Kidney epithelial cell (primary cell): Measurements from ENCODE around the gene PPP1R12B. TPM values are rescaled to one million over a fixed set of nuclear protein-coding genes. Genes with fewer than 3 reads are reported as not detected.

Source experiments
- DNase-seq: peaks from one replicate; pipeline ENCODE4 v3.0.0-alpha.2; 2010; ENCODE audit warnings: low read depth
- H3K27me3 ChIP-seq: 2 replicates; pipeline ENCODE4 v1.6.0; 2011; ENCODE audit warnings: low read length; ENCODE audit not compliant: control insufficient read depth, insufficient read depth
- H3K36me3 ChIP-seq: 2 replicates; pipeline ENCODE4 v1.5.1; 2011; ENCODE audit warnings: low read length; ENCODE audit not compliant: control insufficient read depth, insufficient read depth
- H3K4me3 ChIP-seq: 2 replicates; pipeline ENCODE4 v1.5.1; 2011; ENCODE audit warnings: low read depth, mild to moderate bottlenecking, control low read depth, low read length
- total RNA-seq: library from RNA; depleted of rRNA; stranded (reverse); fragments of >200 nt; gene quantifications from 2 replicates; pipeline ENCODE4 v1.2.3, GENCODE V29; 2015
- TF ChIP-seq, protein P1 (sequence below): IDR thresholded peaks from 2 replicates; pipeline ENCODE4 v1.5.1; 2011; ENCODE audit warnings: mild to moderate bottlenecking, moderate library complexity, low read length, control low read depth, inconsistent platforms; ENCODE audit not compliant: insufficient read depth, poor library complexity, severe bottlenecking

PPP1R12B gene, protein sequence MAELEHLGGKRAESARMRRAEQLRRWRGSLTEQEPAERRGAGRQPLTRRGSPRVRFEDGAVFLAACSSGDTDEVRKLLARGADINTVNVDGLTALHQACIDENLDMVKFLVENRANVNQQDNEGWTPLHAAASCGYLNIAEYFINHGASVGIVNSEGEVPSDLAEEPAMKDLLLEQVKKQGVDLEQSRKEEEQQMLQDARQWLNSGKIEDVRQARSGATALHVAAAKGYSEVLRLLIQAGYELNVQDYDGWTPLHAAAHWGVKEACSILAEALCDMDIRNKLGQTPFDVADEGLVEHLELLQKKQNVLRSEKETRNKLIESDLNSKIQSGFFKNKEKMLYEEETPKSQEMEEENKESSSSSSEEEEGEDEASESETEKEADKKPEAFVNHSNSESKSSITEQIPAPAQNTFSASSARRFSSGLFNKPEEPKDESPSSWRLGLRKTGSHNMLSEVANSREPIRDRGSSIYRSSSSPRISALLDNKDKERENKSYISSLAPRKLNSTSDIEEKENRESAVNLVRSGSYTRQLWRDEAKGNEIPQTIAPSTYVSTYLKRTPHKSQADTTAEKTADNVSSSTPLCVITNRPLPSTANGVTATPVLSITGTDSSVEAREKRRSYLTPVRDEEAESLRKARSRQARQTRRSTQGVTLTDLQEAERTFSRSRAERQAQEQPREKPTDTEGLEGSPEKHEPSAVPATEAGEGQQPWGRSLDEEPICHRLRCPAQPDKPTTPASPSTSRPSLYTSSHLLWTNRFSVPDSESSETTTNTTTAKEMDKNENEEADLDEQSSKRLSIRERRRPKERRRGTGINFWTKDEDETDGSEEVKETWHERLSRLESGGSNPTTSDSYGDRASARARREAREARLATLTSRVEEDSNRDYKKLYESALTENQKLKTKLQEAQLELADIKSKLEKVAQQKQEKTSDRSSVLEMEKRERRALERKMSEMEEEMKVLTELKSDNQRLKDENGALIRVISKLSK
- total RNA-seq: 6.6 and 6.8 TPM in 2 replicates

DNA sequence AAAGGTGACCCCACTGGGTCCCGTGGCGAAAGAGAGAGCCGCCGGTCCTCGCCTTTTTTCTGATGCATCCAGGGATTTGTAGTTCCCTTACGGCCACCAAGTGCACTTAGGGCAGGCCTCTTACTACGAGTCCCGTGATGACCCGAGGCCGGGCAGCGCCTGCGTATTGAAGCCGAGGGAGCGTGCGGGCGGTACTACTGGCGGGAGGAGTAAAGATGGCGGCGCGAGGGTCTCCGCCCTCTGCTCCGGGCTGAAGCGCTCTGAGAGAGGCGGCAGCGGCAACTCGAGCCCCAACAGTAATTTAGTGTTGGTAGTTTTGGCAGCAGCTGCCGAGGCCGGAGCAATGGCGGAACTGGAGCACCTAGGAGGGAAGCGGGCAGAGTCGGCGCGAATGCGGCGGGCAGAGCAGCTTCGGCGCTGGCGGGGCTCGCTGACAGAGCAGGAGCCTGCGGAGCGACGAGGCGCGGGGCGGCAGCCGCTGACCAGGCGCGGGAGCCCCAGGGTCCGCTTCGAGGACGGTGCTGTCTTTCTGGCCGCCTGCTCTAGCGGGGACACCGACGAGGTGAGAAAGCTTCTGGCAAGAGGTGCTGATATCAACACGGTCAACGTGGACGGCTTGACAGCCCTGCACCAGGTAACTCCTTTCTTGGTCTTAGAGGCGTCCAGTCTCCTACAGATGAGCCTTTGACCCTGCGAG, at the start of gene PPP1R12B:
TSS of gene PPP1R12B (plus strand) at position 191 of the 697 bp plus-strand sequence. CDS start at position 344, 153 bp downstream.
- peak; percentile 98 for DNase-seq
- TF ChIP-seq, protein P1, sequence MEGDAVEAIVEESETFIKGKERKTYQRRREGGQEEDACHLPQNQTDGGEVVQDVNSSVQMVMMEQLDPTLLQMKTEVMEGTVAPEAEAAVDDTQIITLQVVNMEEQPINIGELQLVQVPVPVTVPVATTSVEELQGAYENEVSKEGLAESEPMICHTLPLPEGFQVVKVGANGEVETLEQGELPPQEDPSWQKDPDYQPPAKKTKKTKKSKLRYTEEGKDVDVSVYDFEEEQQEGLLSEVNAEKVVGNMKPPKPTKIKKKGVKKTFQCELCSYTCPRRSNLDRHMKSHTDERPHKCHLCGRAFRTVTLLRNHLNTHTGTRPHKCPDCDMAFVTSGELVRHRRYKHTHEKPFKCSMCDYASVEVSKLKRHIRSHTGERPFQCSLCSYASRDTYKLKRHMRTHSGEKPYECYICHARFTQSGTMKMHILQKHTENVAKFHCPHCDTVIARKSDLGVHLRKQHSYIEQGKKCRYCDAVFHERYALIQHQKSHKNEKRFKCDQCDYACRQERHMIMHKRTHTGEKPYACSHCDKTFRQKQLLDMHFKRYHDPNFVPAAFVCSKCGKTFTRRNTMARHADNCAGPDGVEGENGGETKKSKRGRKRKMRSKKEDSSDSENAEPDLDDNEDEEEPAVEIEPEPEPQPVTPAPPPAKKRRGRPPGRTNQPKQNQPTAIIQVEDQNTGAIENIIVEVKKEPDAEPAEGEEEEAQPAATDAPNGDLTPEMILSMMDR: no peak
- Histone ChIP-seq H3K36me3 (no peaks in the 10 kb centered on the region), H3K27me3 (no peaks in the 10 kb centered on the region), H3K4me3 (peak within 1 kb of the TSS; percentile 74)

DNA sequence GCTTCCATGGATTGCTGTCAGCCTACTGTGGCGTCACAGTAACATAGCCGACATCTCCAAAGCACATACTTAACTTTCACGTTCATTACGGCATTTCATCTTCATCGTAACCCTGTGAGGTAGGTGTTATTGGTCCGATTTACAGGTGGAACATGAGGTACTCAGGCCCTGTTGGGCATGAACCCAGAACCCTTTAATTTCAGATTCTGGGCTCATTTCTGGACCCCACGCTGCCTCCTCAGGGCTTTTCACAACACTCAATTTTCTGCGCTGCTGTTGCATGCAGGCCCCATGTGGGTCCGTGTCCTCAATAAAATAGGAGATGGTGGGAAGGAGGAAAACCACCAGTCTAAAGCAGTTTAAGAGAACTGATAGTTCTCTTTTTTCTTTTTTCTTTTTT, 46.3 kb upstream of the PPP1R12B start:
- Histone ChIP-seq H3K4me3 (no peak overlapping the region), H3K27me3 (no peaks in the 10 kb centered on the region), H3K36me3 (no peaks in the 10 kb centered on the region)
- TF ChIP-seq, protein P1: no peak
- no peak for DNase-seq

DNA sequence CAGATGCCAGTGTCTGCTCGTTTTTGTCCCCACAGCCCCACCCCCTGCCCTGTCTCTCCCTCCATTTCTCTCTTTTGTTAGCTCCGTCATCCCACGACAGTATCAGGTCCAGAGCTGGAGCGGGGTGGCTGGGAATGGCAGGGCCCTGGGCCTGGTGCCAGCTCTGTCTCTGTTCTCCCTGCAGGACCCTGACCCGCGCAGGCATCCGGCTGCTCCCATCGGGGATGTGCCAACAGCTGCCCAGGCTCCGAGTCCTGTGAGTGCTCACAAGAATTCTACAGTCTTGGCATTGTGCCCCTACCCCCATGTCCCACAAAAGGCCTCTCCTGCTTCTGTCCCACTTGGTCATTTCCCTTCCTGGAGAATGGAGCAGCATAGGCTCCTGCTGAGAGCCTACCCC, 44.1 kb upstream of the PPP1R12B start:
- peaks cover 5% of the 10 kb centered on the region for H3K27me3 ChIP-seq
- DNase-seq: no peak
- no peak overlapping the region for H3K4me3 ChIP-seq
- no peaks in the 10 kb centered on the region for H3K36me3 ChIP-seq
- TF ChIP-seq, protein P1: no peak

DNA sequence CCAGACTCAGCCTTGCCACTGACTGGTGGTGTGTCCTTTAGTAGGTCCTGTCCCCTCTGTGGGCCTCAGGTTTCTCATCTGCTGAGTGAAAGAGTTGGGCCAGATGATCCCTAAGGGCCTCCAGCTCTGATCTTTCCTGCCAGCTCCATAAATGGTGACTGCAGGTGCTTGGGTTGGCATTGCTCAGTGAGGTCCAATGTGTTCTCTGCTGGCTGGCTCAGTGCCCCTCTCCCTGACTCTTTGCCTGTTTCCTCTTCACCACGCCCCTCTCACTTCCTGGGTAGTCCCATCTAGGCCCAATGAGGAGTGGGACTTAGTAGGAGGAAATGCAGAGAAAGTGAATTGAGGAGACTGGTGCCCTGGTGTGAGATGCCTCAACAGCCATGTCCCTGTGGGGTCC, 43.3 kb upstream of the PPP1R12B start:
- TF ChIP-seq, protein P1: no peak
- H3K27me3 ChIP-seq: peaks cover 5% of the 10 kb centered on the region
- H3K4me3 ChIP-seq: no peak overlapping the region
- no peak for DNase-seq
- no peaks in the 10 kb centered on the region for H3K36me3 ChIP-seq

DNA sequence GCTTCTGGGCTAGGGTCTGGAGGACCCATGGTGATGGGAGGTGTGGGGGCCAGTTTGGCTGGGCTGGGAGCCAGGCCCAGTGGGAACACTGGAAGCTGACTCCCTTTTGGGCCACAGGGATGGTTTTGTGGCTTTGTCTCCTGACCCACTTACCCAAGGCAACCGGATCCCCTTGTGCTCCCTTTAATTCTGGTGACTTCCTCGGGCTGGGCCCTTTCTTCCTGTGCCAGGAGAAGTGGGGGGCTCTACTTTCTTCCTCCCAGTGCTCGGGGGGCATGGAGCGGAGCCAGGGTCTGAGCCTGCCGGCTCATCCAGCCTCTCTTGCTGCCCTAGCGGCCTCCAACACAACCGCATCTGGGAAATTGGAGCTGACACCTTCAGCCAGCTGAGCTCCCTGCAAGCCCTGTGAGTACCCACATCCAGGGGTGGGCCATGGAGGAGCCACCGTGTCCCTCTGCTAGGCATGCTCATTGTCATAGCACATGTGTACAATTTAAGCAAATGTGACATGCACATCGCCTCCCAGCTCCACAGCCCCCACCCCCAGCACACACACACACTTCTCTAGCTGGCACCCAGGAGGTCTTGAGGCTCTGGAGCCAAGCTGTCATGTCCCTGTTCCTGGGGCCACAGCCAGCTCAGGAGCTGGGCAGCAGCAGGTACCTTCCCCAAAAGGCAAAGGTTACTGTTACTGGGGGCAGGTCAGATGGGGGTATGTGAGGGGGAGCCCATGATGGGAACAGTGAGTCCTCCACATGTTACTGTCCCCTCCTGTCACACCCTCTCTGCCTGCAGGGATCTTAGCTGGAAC, 41.8 kb upstream of the PPP1R12B start:
- Histone ChIP-seq H3K4me3 (no peak overlapping the region), H3K36me3 (no peaks in the 10 kb centered on the region), H3K27me3 (peaks cover 5% of the 10 kb centered on the region)
- TF ChIP-seq, protein P1: no peak
- DNase-seq: no peak
